EL (cell line): ENCODE results near the gene LRMDA.

Experiments
- DNase-seq: peaks from one replicate; pipeline ENCODE4 v3.0.0-alpha.2; 2016

Gene LRMDA

DNA sequence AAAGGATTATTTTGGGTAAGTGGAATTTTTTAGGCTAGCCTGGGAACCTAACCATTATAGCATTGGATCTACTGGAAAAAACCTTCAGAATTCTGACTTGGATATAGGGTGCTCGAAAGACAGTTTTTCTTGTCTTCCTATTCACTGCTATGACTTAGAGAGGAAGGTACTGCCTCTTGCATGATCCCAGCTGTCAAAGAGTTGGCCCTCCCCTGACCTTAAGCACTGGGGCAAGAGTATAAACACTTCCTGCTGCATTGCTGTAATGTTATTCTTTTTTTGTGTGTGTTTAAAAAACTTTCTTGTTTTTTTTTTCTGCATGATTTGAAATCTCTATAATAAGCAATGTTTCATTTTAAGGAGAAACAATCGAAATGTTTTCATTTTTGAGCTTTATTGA, 113.0 kb downstream of the LRMDA start:
- no peak for DNase-seq

DNA sequence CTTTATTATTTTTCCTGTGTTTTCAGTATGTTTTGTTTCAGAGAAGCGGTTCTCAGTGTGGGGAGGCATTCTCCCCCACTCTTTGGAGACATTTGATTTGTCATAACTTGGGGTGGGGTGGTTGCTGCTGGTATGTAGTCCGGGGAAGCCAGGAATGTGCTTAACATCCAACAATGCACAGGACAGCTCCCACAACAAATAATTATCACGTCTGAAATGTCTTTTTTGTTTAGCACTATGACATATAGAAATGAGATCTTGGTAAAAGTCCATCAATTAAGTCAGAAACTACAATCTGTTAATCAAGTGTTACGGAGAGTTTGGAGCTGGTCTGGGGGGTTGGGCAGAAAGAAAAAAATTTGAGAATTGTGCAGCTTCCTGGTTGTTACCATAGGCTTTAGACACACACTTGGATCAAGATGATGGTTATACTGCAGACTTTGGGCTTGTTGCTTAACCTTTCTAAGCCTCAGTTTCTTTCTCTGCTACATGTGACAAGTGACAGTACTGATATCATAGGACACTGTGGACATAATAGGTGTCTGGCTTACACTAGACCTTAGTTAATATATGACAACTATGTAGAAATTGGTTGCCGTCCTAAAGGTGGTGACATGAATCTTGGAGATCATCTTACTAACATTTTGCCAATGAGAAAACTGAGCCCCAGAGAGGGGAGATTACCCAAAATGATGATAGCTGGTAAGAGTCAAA, 113.7 kb downstream of the LRMDA start:
- DNase-seq: no peak

DNA sequence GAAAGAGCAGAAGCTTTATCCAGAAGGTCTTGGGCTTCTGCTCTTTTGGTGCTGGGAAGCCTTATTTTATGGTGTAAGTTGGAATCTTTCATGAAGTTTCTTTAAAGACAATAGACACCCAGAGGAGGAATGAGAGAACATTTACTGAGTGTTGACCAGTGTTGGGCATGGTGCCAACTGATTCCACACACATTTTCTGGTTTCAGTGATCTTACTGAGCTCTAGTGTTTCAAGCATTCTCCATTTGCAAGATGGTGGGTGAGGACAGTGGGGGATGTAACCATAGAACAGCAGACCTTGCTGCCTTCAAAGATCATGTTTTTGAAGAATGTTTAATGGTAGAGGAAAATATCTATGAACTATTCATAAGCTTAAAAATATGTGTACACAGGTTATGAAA, 114.6 kb downstream of the LRMDA start:
- DNase-seq: no peak

DNA sequence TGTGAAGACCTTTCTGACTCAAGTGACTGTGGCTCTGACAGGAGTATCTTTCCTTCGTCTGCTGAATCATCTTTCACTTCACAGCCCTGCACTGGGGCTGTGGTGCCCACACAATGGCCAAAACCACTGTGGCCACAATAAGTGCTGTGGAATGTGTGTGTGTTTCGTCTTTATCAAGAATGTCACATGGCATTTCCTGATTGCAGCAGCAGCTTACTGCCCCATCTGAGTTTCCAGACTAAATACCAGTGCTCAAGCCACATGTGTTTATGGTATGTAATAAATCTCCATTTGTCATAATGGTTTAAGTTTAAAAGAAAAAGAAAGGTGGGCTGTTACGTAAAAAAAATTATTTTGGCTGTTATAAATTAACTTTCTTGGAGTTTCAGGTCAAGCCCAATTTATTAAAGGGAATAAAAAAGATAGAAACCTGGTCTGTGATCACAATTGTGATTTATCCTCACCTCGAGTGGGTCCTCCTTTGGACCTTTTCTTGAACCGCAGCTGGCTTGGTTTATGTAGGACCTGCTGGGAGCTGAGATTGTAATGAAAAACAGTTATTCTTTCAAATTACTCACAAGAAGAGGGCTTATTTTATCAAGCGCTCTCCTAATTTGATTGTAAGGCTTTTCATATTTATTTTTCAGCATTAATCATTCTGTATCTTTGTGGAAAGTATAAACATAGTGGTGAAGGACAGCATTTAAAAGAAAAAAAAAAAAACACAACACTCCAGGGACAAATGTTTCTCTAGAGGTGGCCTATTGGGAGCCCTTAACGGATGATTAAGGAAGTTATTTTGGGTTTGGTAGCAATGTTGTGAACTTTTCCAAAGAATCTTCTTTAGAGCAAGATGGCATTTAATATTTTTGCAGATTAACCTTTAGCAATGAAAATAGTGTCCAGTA, 116.2 kb downstream of the LRMDA start:
- DNase-seq: peak; percentile 58

DNA sequence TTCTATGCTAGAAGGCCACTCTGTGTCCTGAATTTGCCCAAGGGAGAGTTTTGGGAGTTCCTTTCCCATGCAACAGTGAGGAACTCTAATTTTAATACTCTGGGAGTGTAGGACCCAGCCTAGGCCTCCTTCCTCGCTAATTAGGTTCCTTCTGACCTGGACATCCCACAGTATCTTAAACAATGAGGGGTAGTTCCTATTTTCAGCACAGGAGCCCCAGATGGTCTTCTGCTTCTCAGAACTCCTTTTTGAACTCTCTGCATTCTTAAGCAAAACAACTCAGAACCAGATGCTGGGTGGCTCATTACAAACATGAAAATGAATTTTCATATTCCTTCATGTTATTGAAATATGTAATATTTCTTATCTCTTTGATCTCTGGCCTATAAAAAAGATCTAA, 116.9 kb downstream of the LRMDA start:
- DNase-seq: no peak

DNA sequence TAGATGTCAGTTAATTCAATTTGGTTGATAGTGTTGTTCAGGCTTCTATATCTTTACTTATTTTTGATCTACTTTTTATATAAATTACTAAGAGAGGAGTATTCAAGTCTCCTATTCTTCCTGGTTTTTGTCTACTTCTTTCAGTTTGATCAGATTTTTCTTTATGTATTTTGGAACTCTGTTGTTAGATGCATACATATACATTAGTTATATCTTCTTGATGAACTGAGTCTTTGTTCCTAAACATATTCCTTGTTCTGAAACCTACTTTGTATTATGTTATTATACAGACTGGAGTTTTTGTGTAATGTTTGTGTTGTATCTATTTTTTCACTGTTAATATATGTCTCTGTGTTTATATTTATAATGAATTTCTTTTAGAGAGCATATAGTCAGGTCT, 118.8 kb downstream of the LRMDA start:
- DNase-seq: no peak

DNA sequence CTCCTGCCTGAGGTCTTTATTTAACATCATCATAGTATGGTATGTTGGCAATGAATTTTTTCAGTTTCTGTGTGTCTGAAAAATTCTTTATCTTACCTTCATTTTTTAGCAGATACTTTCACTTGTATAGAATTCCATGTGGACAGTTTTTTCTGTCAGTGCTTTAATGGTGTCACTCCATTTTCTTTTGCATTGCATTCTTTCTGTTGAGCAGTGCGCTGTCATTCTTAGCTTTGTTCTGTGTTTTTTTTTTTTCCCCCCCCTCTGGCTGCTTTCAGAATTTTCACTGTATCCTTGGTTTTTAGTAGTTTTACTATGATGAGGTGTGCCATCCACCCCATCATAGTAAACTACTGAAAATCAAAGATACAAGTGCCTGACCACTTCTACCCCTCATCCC, 120.7 kb downstream of the LRMDA start:
- no peak for DNase-seq

DNA sequence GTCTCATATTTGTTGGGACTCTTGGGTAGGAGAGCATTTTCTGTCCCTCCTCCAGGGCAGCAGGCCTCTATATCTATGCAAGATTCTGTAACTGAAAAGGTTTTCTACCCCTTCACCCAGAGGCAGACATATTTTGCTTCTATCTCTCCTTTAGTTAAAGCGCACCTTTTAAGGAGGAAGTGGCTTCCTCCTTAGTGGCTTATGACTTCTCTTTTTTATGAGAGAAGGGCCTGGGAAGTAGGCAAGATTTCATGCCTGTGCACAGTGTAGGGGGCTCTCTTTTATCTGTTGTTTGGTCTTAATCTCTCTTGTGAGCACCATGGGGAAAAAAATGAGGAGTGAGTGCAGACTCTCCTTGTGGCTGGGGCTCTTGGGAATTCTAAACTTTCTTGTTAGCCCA, 122.1 kb downstream of the LRMDA start:
- no peak for DNase-seq

DNA sequence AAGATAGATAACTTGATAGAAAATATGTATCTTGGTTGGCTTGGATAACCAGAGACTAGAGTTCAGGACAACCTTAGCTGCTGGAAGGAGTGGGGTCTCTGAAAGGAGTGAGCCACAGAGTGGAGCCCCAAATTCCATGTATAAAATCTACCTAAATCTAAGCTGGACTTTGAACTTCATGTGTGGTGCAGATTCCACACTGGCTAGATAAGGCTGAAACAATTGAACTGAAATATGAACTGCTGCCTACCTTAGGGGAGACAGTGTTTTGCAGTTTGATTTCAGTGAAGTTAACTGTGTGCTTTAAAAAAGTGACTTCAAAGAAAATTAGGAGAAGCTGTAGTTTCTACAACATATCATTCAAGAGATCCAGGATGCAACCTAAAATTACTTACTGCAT, 123.9 kb downstream of the LRMDA start:
- DNase-seq: no peak

DNA sequence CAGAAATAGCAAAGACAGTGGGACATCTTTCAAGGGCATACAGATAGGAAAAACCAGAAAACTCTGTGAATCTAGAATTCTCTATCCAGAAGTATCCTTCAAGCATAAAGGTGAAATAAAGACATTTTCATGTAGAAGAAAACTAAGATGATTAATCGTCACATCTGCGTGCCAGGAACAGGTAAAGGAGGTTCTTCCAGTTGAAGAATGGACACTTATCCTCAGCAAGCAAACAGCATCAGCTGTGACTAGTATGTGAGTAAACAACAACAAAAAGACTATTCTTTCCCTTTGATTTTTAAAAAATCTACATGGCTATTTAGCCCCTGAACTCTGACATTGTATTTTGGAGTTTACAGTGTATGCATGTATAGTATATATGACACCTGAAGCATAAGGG, 124.9 kb downstream of the LRMDA start:
- DNase-seq: no peak

DNA sequence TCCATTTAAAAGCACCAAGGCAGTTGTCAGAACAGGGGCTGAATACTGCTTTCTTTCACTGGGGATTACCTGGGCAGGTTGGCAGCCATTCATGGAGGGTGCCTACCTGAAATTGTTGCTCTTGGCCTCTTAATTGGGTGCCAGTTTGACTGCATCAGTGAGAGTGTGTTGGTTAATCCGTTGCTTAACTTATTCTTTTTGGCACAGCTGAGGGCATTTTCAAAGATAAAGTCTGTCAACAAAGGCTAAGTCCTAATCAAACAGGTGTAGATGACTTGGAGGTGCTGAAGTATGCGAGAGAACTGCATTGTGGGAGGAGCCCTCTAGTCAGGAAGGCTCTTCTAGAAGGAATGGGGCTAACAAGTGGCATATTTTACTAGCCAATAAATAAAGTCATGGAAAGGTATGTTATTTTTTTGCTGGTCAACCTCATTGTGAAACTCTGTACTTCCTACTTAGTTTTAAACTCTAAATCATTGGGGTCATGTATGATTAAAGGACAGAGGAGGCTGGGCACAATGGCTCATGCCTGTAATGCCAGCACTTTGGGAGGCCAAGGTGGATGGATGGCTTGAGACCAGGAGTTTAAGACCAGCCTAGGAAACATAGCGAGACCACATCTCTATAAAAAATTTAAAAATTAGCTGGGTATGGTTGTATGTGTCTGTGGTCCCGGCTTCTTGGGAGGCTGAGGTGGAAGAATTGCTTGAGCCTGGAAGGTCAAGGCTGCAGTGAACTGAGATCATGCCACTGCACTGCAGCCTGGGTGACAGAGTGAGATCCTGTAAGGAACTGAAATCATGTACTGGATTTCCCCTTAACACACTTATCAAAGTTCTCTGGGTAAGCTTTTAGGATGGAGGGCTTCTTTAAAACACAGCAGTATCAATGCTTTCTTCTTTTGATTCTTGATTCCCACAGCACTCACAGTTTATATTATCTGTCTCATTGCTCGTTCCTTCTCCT, 134.1 kb downstream of the LRMDA start:
- no peak for DNase-seq

DNA sequence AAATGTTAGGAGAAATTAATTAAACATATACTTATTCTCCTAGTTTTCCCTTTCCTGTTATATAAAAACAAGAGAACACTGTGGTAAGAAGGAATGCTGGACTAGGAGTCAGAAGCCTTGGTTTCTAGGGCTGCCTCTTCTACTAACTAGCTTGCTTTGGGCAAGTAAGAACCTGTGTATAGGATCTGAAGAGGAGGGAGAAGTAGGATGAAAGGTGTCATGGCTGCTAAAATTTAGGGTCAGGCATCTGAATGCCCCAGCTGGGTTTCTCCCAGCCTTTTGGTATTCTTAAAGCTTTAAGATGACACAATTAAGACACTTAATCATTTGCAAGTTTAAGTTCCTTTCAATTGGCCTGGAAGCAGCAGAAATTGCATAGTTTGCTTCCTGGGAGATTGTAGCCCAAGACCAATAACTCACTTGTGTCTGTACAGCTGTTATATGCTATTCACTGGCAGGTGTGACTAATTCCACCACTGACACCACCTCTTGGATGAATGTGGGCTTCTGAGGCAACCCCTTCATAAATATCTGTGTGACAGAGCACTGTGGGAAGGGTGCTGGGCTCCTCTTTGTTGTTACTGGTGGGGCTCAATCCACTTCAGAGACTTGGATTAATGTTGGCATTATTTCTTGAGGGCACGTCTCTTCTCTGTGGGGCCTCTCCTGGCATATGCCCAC, 137.2 kb downstream of the LRMDA start:
- DNase-seq: no peak

DNA sequence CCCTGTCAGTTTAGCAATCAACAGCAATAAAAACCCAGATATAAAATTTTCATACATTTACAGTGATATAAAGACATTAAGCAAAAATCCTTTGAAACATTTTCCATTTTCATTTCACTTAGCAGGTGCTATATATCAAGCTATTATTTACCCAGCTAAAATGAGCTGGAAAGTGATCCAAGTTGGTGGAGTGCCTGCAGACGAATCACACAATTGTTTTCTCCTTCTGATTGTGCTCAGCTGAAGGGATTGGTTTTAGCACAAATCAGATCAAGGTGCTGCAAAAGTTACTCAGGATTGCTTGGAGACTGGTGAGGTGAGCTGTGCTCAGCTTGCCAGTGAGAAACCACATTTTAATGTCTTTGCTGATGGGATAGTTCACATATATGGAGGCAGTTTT, 138.1 kb downstream of the LRMDA start:
- no peak for DNase-seq

DNA sequence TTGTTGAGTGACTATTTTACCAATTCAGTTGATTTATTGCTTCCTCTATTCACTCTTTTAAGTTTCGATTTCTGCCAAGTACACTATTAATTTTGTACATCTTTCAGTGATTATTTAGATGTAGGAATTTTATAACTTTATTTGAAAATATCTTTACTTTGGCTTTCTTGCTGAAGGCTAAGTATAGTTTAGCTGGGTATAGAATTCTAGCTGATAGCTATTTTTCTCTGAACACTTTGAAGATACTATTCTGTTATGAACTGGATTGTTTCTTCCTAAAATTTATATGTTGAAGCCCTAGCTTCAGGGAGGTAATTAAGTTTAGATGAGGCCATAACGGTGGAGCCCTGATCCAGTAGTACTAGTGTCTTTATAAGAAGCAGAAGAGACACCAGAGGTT, 141.1 kb downstream of the LRMDA start:
- no peak for DNase-seq

DNA sequence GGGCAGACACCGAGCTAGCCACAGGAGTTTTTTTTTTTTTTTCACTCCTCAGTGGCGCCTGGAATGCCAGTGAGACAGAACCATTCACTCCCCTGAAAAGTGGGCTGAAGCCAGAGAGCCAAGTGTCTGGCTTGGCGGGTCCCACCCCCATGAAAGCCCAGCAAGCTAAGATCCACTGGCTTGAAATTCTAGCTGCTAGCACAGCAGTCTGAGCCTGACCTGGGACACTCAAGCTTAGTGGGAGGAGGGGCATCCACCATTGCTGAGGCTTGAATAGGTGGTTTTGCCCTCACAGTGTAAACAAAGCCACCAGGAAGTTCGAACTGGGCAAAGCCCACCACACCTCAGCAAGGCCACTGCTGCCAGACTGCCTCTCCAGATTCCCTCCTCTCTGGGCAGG, 144.5 kb downstream of the LRMDA start:
- DNase-seq: no peak

DNA sequence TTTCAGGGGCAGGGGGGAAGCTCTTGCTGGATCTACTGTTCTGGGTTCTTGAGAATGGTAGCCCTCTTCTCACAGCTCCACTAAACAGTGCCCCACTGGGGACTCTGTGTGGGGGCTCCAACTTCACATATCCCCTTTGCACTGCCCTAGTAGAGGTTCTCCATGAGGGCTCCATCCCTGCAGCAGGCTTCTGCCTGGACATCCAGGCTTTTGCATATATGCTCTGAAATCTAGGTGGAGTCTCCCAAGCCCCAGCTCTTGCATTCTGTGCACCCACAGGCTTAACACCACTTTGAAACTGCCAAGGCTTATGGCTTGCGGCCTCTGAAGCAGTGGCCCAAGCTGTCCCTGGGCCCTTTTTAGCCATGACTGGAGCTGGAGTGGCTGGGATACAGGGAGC, 150.7 kb downstream of the LRMDA start:
- no peak for DNase-seq

DNA sequence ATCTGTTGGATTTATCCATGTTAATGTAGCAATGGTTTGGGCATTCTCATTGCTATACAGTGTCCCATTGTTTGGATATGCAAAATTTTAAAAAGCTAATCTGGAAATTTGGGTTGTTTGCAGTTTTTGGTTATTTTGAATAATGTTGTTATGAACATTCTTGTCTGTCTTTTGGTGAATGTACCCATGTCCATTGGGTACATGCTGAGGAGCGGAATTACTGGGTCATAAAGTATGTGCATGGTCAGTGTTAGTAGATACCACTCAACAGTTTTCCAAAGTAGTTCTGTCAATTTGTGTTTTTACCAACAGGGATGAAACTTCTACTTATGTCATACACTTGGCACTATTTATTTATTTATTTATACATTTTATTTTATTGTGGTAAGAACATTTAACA, 153.9 kb downstream of the LRMDA start:
- DNase-seq: no peak

DNA sequence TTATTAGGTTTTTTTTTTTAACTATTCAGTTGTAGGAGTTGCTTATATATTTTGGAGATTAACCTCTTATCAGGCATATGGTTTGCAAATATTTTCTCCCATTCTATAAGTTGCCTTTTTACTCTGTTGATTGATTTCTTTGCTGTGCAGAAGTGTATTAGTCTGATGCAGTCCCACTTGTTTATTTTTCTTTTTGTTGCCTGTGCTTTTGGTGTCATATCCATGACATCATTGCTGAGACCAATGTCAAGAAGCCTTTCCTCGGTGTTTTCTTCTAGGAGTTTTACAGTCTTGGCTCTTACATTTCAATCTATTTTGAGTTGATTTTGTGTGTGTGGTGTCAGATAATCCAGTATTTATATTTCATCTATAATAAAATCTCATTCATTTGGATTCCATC, 155.4 kb downstream of the LRMDA start:
- DNase-seq: no peak

DNA sequence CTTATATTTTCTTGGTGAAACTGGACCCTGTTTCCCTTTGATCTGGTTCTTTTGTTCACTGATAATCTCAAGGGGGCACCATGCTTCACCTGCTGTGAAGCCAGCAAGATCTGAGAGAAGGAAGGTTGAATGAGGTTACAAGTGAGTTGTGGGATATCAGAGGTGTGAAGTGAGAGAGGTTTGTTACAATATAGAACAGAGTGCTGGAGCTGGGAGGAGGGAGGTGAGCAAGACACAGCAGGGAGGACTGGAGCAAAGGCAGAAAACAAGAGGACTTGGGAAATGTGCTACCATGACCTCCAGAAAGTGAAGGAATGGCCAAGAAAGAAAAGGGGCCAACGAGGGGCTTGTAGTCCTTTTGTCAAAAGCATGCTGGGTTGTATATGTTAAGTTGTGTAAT, 156.6 kb downstream of the LRMDA start:
- no peak for DNase-seq

DNA sequence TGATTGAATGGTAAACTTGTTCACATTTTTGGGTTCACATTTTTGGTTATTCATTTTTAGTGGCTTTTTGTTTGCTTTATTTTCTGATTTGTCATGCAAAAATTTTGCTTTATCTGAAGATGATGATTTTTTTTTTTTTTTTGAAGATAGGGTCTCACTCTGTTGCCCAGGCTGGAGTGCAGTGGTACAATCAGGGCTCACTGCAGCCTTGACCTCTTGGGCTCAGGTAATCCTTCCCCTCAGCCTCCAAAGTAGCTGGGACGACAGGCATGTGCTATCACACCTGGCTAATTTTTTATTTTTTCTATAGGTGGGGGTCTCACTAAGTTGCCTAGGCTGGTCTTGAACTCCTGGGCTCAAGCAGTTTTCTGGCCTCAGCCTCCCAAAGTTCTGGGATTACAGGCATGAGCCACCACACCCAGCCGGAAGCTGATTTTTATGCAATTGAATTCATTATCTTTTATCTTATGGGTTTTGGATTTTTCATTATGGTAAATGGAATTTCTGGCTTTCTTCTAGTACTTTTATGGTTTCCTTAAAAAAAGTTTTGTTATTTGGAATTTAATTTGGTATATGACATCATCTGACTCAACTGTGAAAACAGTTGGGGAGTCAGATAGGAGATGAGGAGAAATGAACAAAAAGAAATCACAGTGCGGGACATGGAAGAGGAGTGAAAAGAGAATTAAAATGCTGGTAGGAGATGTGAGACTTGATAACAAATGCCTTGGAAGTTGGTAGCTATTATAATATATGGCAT, 158.7 kb downstream of the LRMDA start:
- DNase-seq: no peak

DNA sequence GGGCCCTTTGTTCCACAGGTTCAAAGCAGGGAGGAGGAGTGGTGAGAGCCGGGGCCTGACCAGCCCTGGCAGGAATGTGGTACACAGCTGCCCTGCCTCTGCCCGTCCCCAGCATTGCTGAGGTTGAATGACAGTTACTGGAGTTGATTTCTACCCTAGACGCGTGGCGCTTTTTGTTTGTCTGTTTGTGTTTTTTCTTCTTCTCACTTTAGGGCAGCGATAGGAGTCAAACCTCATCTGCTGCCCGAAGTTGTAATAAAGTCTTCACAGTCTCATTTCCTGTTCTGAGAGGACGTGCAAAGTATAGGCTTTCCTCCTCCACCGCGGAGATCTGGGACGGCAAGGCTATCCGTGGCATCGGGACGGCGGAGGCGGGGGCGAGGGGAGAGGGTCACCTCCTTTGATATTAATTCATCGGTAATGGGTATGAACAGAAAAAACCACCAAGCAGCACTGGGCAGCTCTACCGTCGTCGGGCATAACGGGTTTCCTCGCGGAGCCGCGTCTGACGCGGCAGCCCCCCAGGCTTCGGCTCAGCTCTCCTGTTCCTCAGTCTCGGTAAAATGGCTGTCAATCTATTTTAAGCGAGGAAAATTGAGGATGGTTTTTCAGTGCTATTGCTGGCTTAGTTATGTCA, 160.8 kb downstream of the LRMDA start:
- DNase-seq: no peak
